HK-2 (cell line): Measurements from ENCODE around the gene CELSR2.

ENCODE experiments used
- DNase-seq: peaks from one replicate; pipeline ENCODE4 v3.0.0-alpha.2; 2018; ENCODE audit not compliant: unreplicated experiment

CELSR2 gene

DNA sequence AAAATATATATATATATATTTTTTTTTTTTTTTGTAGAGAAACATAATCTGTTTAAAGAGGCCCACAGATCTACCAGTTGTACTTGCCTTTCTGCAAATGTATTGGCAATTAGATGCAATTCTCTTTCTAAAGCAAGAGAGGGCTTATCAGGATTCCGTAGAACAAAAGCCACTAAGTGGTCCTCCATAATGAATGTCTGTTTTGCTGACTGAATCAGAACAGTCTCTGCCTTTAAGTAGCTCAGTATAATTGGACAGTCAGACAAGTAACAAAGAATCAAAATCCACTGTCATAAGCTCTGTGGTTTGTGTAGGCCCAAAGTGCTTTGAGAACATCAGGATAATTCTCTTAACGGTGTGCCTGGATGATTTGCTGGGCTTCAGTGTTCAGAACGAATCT lies 18.3 kb upstream of the CELSR2 start:
- no peak for DNase-seq

DNA sequence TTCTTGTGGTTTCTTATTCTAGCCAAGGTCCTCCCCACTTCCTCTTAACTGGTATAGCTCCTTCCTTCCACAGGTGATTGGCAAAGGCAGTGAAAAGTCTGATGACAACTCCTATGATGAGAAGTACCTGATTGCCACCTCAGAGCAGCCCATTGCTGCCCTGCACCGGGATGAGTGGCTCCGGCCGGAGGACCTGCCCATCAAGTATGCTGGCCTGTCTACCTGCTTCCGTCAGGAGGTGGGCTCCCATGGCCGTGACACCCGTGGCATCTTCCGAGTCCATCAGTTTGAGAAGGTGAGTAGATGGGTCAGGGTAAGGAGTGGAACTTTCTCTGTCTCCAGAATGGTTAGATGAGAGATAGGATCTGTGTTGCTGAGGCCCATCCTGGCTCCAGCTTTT lies 14.2 kb upstream of the CELSR2 start:
- no peak for DNase-seq

DNA sequence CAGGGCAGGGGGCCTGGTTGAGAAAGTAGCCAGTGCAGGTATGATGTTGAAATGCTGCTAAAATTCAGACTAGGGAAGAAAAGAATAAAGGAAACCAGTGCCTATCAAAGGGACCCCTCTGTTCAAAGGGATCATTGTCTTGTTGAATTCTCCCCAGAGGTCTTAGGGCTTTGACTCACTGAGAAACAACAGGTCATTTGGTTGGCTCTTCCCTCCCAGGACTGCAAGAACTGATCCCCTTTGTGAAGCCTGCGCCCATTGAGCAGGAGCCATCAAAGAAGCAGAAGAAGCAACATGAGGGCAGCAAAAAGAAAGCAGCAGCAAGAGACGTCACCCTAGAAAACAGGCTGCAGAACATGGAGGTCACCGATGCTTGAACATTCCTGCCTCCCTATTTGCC lies 11.8 kb upstream of the CELSR2 start:
- no peak for DNase-seq

DNA sequence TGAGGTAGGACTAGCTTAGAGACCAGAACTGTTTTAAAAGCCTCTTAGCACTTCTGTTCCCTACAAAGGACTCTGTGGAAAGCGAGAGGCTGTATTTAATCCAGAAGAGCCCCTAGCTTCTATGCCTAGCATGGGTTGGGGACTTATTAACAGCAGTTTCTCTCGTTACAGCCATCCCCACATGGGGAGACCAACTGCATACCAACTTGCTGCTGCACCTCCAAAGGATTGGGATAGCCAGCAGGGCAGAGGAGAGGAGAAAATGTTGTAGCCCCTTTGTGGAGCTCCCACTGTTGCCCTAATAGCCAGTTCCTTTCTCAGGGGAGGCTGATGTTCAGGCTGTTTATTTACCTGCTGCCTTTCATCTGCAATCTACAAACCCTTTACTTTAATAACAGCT lies 11.0 kb upstream of the CELSR2 start:
- DNase-seq = no peak

DNA sequence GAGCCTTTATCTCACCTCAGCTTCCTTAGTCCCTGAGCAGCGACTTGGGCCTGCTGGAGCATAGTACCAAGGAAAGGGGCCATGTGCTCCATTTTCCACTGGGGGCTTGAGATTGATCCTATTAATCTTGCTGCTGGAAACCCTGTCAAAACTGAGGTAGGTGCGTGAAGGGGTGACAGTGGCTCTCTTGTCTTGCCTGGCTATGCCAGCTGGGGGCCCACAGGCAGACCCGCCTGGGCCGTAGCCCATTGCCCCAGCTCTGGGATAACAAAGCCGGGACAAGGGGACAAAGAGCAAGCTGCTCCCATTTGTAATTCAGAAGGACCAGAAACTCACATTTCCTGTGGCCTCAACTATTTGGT lies 10.3 kb upstream of the CELSR2 start:
- no peak for DNase-seq

DNA sequence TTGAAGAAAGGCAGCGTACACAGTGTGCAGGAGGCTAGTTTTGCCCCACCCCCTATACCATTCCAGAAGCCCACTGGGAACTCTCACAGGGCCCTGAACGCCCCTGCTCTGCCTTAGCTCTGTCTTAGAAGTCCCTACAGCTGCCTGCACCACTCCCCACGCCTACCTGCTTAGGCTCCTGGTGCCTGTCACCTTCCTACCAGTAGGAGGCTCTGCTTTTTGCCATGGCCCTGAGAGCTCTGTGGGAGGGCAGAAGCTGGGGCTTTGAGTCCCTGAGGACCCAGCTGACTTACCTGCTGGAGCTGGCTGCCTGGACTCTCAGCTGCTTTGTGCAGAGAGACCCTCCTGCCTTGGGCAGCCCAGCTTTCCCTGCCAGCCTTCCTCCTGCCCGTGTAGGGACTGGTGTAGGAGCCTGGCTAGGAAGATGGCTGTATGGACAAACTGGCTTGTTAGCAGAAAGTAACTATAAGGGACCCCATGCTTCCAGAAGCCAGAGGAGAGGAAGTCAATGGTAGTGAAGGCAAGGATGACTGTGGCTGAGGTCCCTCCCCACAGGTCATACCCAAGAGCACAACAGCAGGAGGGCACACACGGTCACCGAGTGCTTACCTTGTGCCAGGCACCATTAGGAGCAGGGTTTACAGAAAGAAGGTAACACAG lies 9.8 kb upstream of the CELSR2 start:
- peak; percentile 40 for DNase-seq

DNA sequence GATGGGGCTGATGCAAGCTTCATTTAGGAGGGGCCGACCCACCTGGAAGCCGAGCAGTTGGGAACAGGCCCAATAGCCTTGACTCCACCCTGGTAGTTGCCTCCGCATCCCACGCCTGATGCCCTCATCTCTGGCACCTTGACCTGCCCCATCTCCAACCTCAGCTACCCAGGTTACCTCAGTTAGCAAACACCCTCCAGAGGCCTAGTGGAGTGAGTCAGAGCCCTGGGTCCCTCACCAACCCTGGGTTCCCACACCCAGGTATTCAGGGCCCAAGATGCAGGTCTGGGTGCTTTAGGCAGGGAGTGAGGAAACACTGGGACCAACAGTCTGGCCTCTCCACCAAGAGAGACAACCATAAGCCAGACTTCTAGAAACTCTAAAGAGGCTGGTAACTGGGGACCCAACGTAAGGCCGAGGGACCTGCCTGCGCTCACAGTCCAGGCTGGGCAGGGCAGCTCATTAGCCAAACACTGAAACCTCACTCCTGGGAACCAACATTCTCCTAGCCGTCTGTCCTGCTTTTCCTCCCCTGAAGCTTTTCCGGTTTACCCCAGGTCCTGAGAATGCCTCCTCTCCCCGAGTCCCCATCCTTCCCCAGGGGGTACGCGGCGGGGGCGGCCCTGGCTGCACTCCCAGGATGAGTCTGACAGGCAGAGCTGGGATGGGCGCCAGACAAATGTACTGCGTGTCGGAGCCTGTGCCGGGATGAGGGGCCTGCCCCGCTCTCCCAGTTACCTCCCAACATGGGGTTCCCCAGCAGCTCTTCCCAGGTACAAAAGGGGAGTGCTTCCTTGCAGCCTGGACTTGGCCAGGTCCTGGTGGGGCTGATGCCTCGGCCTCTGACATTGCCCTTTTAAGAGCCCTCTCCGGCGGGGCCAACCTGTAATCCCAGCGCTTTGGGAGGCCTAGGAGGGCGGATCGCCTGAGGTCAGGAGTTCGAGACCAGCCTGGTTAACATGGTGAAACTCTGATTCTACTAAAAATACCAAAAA lies 8.9 kb upstream of the CELSR2 start:
- no peak for DNase-seq

DNA sequence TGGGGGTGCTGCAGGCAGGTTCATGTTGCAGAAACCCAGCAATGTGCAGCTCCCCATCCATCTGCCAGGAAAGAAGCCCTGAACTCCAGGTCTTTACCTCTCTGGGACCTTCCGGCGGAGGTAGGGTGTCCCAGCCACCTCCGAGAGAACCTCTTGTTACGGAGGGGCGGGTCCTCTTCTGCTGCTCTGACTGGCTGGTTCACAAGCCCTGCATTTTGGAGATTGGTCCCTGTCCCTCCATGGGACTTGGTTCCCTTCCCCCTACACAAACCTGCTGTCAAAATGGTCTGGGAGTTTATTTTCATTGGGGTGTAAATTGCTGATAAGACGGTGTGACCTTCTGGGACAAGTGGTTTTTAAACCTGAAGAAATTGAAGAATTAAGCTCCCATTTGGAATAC lies 8.0 kb upstream of the CELSR2 start:
- no peak for DNase-seq

DNA sequence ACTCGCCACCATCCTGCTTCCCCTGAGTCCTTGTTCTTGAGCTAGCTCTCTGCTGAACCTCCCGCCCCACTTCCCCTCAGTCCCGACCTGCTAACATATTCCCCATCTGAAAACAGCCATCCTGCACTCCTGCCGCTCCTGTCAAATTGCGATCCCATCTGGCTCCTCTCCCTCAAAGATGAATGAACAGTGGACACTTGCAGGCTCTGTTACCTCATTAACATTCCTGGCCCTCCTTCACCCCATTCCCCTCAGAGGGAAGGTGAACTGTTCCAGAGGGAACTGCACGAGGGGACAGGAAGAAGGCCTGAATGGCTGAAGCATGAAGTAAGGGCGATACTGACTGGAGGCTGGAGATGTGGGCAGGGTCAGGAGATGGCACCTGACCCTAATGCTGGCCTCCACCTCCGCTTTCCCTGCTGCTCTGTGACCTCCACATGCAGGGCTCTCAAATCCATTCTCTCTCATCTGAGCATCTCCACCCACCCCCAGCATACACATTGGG lies 7.4 kb upstream of the CELSR2 start:
- no peak for DNase-seq

DNA sequence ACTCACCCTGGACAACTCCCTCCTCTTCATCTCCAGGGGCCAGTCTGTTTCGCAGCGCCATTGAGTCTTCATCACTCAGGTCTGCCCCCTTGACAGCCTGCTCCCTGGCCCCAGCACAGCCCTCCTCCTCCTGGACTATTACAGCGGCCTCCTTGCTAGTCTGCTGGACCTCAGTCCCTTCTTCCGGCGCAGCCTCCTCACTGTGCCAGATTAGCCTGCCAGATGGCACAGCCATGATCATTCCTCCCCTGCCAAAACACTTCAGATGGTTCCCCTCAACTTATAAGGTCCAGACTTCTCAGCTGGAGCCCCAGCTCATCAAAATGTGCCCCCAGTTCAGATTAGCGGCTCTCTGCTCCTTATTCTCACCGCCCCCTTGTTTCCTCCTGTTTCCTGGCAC lies 7.0 kb upstream of the CELSR2 start:
- DNase-seq = no peak

DNA sequence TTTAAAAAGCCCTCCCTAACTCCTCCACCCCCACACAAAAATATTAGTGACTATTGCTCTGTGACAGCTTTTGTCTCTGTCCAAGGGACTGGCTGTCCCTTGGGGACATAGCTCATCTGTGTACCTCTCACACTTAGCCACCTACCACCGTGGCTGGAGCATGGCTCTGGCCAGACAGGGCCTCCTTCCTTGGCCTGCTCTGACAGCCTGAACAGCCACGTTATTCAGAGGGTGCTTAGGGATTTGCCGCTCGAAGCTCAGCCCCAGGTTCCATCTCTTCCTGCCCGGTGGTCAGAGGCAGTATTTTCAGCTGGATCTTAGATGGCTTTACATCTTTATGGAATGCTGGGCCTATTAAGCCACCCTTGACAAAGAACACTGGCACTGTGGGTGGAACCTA lies 6.1 kb upstream of the CELSR2 start:
- no peak for DNase-seq

DNA sequence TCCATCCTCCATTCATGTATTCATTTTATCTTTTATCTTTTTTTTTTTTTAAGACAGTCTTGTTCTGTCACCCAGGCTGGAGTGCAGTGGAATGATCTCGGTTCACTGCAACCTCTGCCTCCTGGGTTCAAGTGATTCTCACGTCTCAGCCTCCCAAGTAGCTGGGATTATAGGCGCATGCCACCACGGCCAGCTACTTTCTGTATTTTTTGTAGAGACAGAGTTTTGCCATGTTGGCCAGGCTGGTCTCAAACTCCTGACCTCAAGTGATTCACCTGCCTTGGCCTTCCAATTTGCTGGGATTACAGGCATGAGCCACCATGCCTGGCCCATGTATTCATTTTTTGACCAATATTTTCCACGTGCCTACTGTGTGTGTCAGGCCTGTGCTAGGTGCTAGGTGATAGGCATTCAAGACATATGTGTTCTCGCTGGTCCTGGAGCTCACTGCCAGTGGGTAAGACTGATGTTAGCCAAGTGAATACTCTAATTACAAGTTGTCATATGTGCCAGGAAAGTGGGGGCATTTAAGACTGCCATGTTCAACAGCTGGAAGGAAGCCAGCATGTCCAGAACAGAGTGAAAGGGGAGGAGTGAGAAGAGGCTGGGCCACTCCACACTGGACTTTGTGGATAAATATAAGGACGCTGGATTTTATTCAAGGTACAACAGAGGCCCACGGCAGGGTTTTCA lies 5.3 kb upstream of the CELSR2 start:
- DNase-seq = no peak

DNA sequence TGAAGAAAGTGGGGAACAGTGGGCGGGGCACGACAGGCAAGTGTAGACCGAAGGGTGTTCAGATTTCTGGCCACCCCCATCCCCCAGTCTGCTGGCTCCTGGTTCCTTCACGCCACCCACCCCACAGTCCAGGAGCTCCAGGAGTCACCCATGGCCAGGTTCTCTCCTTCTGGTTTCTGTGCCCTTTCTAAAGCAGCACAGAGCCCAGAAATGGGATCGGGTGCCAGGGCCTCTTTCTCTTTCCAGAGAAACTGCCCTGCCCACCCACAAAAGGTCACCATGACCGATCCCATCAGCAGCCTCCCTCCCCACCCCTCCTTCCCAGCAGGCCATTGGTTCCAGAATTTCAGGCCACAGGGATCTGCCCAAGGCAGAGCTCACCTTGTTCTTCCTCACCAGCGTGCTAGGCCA lies 3.2 kb upstream of the CELSR2 start:
- no peak for DNase-seq

DNA sequence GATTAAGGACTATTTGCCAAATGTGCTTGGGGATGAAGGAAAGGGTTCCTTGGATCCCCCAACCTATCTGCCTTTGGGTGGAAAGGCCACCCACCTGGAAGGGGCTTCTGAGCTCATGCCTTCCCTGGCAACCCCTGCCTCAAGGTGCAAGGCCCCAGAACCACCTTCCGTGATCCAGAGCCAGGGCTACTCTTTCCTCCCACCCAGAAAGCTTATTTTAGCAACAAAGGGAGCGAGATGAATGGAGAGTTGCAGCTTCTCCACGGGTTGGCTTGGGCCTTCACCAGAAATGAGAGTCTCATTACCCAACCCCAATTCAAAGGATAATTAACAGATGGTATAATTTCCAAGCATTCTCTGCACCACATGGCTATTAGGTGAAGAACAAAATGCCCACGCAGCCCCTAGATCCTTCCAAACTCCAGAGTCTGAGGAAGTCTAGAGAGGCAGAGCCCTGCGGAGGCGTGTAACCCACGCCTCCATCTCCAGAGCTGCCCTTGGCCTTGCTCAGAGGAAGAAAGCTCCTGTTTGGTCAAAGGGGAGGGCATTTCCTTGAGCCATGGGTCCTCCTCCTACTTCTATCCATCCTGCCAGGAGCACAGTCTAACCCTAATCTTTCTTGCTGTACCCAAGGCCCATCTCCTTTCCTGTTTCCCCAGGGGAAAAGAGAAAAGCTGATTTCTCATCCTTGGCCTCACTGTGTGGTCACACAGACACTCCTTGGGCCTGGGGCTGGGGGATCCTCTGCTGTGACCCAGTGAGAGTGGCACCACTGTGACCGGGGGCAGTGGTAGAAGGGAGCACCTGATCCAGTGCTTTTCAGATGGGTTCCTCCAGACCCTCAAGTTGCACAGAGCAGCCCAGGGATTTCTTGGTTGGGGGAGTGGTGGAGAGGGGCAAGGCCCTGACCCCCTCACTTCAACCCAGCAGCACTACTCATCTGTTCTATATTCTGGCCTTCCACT lies 1.7 kb upstream of the CELSR2 start:
- no peak for DNase-seq

DNA sequence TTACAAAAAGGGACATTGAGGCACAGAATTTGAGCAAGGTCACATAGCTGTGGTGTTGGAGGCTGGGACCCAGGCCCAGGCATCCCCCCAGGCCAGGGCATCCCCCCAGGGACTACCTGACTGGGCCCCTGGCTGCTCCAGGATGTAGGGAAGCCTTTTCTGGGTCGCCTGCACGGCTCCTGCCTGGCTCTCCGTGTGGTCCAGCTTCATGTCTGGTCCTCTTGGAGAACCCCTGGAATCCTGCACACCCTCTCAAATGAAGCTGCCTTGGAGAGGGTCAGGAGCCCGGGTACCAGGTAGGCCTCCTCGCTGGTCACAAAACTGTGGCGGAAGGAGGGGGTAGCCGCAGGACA lies 919 bp upstream of the CELSR2 start:
- no peak for DNase-seq

DNA sequence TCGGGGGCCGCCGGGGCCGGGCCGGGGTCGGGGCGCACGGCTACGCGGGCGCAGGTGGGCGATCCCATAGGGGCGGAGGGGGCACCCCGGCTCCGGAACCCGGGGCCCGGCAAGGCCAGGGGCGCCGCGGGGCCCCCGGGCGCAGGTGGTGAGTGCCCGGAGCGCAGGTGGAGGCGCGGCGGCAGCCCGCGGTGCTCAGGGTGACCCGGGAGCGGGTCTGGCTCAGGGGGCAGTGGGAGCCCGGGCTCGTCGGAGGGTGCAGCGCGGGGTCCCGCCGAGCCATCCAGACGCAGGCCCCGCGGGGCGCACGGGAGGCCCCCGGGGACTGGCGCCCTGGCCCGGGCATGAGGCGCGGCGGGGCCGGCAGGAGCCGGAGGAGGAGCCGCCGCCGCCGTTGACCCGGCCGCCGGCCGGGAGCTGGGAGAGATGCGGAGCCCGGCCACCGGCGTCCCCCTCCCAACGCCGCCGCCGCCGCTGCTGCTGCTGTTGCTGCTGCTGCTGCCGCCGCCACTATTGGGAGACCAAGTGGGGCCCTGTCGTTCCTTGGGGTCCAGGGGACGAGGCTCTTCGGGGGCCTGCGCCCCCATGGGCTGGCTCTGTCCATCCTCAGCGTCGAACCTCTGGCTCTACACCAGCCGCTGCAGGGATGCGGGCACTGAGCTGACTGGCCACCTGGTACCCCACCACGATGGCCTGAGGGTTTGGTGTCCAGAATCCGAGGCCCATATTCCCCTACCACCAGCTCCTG lies 489 bp downstream of the CELSR2 start:
- no peak for DNase-seq

DNA sequence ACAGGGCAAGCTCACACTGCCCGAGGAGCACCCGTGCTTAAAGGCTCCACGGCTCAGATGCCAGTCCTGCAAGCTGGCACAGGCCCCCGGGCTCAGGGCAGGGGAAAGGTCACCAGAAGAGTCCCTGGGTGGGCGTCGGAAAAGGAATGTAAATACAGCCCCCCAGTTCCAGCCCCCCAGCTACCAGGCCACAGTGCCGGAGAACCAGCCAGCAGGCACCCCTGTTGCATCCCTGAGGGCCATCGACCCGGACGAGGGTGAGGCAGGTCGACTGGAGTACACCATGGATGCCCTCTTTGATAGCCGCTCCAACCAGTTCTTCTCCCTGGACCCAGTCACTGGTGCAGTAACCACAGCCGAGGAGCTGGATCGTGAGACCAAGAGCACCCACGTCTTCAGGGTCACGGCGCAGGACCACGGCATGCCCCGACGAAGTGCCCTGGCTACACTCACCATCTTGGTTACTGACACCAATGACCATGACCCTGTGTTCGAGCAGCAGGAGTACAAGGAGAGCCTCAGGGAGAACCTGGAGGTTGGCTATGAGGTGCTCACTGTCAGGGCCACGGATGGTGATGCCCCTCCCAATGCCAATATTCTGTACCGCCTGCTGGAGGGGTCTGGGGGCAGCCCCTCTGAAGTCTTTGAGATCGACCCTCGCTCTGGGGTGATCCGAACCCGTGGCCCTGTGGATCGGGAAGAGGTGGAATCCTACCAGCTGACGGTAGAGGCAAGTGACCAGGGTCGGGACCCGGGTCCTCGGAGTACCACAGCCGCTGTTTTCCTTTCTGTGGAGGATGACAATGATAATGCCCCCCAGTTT lies 1.3 kb downstream of the CELSR2 start:
- DNase-seq = no peak

DNA sequence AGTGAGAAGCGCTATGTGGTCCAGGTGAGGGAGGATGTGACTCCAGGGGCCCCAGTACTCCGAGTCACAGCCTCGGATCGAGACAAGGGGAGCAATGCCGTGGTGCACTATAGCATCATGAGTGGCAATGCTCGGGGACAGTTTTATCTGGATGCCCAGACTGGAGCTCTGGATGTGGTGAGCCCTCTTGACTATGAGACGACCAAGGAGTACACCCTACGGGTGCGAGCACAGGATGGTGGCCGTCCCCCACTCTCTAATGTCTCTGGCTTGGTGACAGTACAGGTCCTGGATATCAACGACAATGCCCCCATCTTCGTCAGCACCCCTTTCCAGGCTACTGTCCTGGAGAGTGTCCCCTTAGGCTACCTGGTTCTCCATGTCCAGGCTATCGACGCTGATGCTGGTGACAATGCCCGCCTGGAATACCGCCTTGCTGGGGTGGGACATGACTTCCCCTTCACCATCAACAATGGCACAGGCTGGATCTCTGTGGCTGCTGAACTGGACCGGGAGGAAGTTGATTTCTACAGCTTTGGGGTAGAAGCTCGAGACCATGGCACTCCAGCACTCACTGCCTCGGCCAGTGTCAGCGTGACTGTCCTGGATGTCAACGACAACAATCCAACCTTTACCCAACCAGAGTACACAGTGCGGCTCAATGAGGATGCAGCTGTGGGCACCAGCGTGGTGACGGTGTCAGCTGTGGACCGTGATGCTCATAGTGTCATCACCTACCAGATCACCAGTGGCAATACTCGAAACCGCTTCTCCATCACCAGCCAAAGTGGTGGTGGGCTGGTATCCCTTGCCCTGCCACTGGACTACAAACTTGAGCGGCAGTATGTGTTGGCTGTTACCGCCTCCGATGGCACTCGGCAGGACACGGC lies 2.2 kb downstream of the CELSR2 start:
- DNase-seq = no peak
